HEK293T (cell line): ENCODE results near the gene UBXN2A.

Source experiments
- FOXM1 ChIP-seq: fragments of 450-650 bp; IDR thresholded peaks from 2 replicates; pipeline ENCODE4 v1.6.1; 2017; ENCODE audit warnings: mild to moderate bottlenecking, borderline replicate concordance
- SP1 ChIP-seq: fragments of 450-650 bp; IDR thresholded peaks from 2 replicates; pipeline ENCODE4 v1.6.1; 2017
- SUZ12 ChIP-seq: fragments of 450-650 bp; IDR thresholded peaks from 2 replicates; pipeline ENCODE4 v1.6.1; 2016; ENCODE audit warnings: mild to moderate bottlenecking

DNA sequence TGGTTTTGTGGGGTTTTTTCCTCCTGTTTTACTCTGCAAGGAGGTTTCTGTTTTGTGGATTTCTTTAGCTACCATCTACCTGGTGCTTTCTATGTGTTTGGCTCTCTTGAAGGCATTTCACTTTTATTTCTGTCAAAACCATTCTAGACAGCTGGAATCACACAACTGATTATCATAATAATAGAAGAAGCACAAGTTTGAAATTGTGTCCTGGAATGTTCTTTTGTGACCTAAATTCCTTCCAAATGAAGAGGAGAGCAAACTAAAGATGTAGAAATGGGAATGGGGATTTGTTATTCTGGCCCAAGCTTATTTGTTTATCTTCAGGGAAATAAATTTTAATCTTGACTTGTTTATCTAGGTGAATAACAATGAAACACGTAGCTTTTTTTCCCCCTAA is 52.7 kb downstream of the UBXN2A start:
- TF ChIP-seq SUZ12, result no peak
- no peak for TF ChIP-seq SP1
- no peak for TF ChIP-seq FOXM1
